Spleen (tissue), 7 donors: Measurements from ENCODE around the gene SLC6A2.

Source experiments
- CTCF ChIP-seq, 11 experiments: fragments of 200-600 bp in 7 of 11; fragments of 450-650 bp in 4 of 11; sonication (generic) in 4 of 11; IDR thresholded peaks in 8 of 11; conservative IDR thresholded peaks in 3 of 11; 1 replicate in 7 of 11; 2 replicates in 4 of 11; pipeline versions ENCODE4 v1.4.0 to v1.8.0; 2016 to 2021; ENCODE audit warnings: antibody characterized with exemption in 11 of 11, inconsistent platforms in 4 of 11, mild to moderate bottlenecking in 1 of 11
- POLR2A ChIP-seq, 3 donors: fragments of 450-650 bp; IDR thresholded peaks; one replicate each; pipeline ENCODE4 v1.5.1; 2017; ENCODE audit warnings: antibody characterized with exemption in 3 of 3, mild to moderate bottlenecking in 1 of 3
- POLR2AphosphoS5 ChIP-seq, 3 donors: sonication (generic); formaldehyde crosslinking; IDR thresholded peaks; one replicate each; pipeline ENCODE4 v1.5.1; 2017; ENCODE audit warnings: antibody characterized with exemption in 3 of 3
- donor health status: DM: no; HTN: no; CAD: no; lungs with moderate emphysema.
- donor health status: DM: no; HTN: no; CAD: no.
- donor health status: DM: no; HTN: no; CAD: no.

GRCh38 chr16:55709801-55710200 lies 54.0 kb downstream of the SLC6A2 start:
- no peak for TF ChIP-seq CTCF (IDR thresholded peaks at IDR 0.05 in 8 of 11, conservative IDR thresholded peaks at IDR 0.05 in 3 of 11)
- TF ChIP-seq POLR2A (IDR thresholded peaks at IDR 0.05) = no peak
- TF ChIP-seq POLR2AphosphoS5 (IDR thresholded peaks at IDR 0.05) = no peak
